GM12873 (cell line): ENCODE measurements around the gene RASA1.

Source experiments
- CTCF ChIP-seq: IDR thresholded peaks from 2 replicates; pipeline ENCODE4 v1.5.1; 2012; ENCODE audit warnings: low read depth, mild to moderate bottlenecking, moderate library complexity, low read length, control low read depth; ENCODE audit not compliant: insufficient read depth; ENCODE audit errors: missing control alignments

RASA1 gene

DNA sequence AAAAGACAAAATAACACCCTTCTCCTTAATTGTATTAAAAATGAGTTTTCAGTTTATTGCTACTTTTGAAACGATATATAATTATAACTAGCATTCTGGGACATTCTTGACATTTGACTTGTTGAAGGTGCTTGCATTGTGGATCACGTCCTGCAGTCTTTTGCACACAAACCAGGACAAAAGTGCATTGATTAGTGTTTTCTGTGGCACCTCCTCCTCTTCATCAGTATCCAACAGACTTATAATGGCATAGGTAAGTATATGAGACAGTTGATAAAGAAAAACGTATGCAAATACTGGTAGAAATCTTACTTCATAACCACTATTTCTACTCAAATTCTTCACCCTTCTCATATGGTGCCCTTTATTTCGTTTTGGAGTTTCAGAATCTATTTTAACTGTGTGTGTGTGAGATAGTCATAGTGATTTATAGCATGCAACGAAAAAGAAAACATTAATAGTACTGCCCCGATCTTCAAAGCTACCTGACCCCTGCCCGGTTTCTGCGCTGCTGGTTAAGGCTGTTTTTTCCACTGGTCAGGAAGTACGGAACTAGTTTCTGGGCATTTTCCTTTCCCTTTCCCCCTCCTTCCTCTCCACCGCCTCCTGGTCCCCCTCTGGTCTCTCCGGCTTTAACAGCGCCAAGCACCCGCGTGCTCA is 639 bp upstream of the RASA1 start:
- TF ChIP-seq CTCF = no peak

GRCh38 chr5:87268126-87268969 is 665 bp downstream of the RASA1 start:
- TF ChIP-seq CTCF = no peak

GRCh38 chr5:87268970-87269377 is 1.3 kb downstream of the RASA1 start:
- TF ChIP-seq CTCF = no peak

- TF ChIP-seq CTCF = no peak
Observed at GRCh38 chr5:87276655-87277054, 9.0 kb downstream of the RASA1 start.

DNA sequence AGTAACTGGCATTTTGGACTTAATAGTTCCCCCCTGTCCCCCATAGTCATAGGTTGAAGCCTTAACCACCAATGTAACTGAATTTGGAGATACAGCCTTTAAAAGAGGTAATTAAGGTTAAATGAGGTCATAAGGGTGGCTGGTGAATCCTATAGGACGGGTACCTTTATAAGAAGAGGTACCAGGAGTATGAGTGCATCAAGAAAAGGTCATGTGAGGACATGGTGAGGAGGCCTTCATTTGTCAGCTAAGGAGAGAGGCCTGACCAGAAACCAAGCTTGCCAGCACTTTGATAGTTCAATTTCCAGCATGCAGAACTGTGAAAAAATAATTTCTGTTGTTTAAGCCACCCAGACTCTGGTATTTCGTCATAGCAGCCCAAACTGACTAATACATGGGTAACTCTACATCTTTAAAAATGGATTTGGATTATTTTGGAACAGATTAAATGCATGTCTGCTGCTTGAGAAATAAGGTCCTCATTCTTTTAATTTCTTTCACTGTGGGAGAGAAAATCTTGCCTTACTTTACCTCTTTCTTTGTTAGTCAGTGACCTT is 9.7 kb downstream of the RASA1 start:
- TF ChIP-seq CTCF = no peak

DNA sequence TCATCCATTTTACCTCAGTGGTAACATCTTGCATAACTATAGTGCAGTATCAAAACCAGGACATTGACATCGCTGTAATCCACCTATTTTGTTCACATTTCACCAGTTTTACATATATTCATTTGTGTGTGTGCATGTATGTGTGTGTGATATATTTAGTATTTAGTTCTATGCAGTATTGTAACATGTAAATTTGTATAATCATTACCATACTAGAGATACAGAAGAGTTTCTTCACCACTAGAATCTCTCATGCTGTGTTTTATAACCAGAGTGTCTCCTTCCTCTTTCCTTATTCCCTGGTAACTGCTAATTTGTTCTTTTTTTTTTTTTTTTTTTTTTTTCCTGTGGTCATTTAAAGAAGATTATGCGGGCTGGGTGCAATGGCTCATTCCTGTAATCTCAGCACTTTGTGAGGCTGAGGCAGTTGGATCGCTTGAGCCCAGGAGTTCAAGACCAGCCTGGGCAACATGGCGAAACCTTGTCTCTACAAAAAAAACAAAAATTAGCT is 11.0 kb downstream of the RASA1 start:
- TF ChIP-seq CTCF = no peak

GRCh38 chr5:87282269-87282668 is 14.6 kb downstream of the RASA1 start:
- TF ChIP-seq CTCF = no peak
